Measurements from ENCODE around the gene ZFYVE1. TPM values are rescaled to one million over a fixed set of nuclear protein-coding genes. Genes with fewer than 3 reads are reported as not detected.

Gene ZFYVE1
- polyA plus RNA-seq, 1 experiment = 31.6 TPM

GRCh38 chr14:72975770-72976169 is 51.1 kb downstream of the ZFYVE1 start:
- no peaks in the 10 kb centered on the region for H3K27me3 ChIP-seq (ENCODE audit: control insufficient read depth, insufficient read depth, low read length)
- CTCF ChIA-PET = interaction anchor here (3.9 kb wide), 1 partner anchor 462 kb away, joined by 14 read pairs; no protein-coding TSS in a partner anchor
- no peak overlapping the region for H3K4me3 ChIP-seq (ENCODE audit: low read depth, low read length)
- peaks cover 35% of the 10 kb centered on the region for H3K36me3 ChIP-seq (ENCODE audit: control insufficient read depth, insufficient read depth, low read length)
- DNase-seq (ENCODE audit: low read depth) = no peak
- TF ChIP-seq CTCF (IDR thresholded peaks at IDR 0.05; ENCODE audit: insufficient read depth, low read depth, low read length) = 0 out of 2 replicates have a peak, but pooled peaks have one; percentile 7
- POLR2A ChIA-PET = no interaction called here

- Histone ChIP-seq H3K27me3 (ENCODE audit: control insufficient read depth, insufficient read depth, low read length) (no peaks in the 10 kb centered on the region), H3K36me3 (ENCODE audit: control insufficient read depth, insufficient read depth, low read length) (peaks cover 38% of the 10 kb centered on the region), H3K4me3 (ENCODE audit: low read depth, low read length) (no peak overlapping the region)
- CTCF ChIA-PET = interaction anchor here (1.1 to 3.9 kb wide), 2 partner anchors 26 to 461 kb away, joined by 4 to 14 read pairs; no protein-coding TSS in a partner anchor
- no peak for DNase-seq (ENCODE audit: low read depth)
- TF ChIP-seq CTCF (IDR thresholded peaks at IDR 0.05; ENCODE audit: insufficient read depth, low read depth, low read length) = no peak
- POLR2A ChIA-PET = no interaction called here
These were observed 52.2 kb downstream of the ZFYVE1 start for GRCh38 chr14:72974661-72975060.

GRCh38 chr14:72970824-72971434 is 56.0 kb downstream of the ZFYVE1 start:
- no peak for DNase-seq (ENCODE audit: low read depth)
- Histone ChIP-seq H3K36me3 (ENCODE audit: control insufficient read depth, insufficient read depth, low read length) (peaks cover 38% of the 10 kb centered on the region), H3K27me3 (ENCODE audit: control insufficient read depth, insufficient read depth, low read length) (no peaks in the 10 kb centered on the region), H3K4me3 (ENCODE audit: low read depth, low read length) (no peak overlapping the region)
- ChIA-PET POLR2A (no interaction called here), CTCF (no interaction called here)
- no peak for TF ChIP-seq CTCF (IDR thresholded peaks at IDR 0.05; ENCODE audit: insufficient read depth, low read depth, low read length)

- POLR2A ChIA-PET = no interaction called here
- peaks cover 32% of the 10 kb centered on the region for H3K36me3 ChIP-seq (ENCODE audit: control insufficient read depth, insufficient read depth, low read length)
These were observed 56.8 kb downstream of the ZFYVE1 start for GRCh38 chr14:72970058-72970630.

More at GRCh38 chr14:72970058-72970630, 56.8 kb downstream of the ZFYVE1 start:
- CTCF ChIA-PET = interaction anchor here (0.9 to 1.0 kb wide), 3 partner anchors 8 to 454 kb away, joined by 3 read pairs; no protein-coding TSS in a partner anchor
- TF ChIP-seq CTCF (IDR thresholded peaks at IDR 0.05; ENCODE audit: insufficient read depth, low read depth, low read length) = no peak
- no peak for DNase-seq (ENCODE audit: low read depth)
- H3K27me3 ChIP-seq (ENCODE audit: control insufficient read depth, insufficient read depth, low read length) = no peaks in the 10 kb centered on the region
- H3K4me3 ChIP-seq (ENCODE audit: low read depth, low read length) = no peak overlapping the region
